ENCODE results near the gene GPR65.

- TF ChIP-seq POLR2AphosphoS5 (IDR thresholded peaks at IDR 0.05; ENCODE audit: low read depth, low read length), result no peak
- TF ChIP-seq TAF1 (IDR thresholded peaks at IDR 0.05; ENCODE audit: borderline replicate concordance, low read depth, low read length), result no peak
Observed at GRCh38 chr14:88009486-88009885, 4.6 kb downstream of the GPR65 start.
